Tibial artery (tissue), 4 donors: ENCODE data around the gene KCNQ1.
A peak's percentile ranks its signal among the peaks of the same experiment; 100 is the strongest.

ENCODE experiments used
- DNase-seq, 2 donors: peaks; one replicate each; pipeline ENCODE4 v3.0.0-alpha.2; 2019
- H3K27ac ChIP-seq, 2 donors: fragments of 200-600 bp; sonication (generic) in 1 of 2; 1 replicate in 1 of 2; 2 replicates in 1 of 2; pipeline ENCODE4 v1.5.1; 2018 to 2019; ENCODE audit warnings: mild to moderate bottlenecking in 1 of 2
- H3K27me3 ChIP-seq, 2 donors: fragments of 200-600 bp; sonication (generic) in 1 of 2; one replicate each; pipeline versions ENCODE4 v1.5.1 to v1.6.0; 2016 to 2019
- H3K36me3 ChIP-seq, 3 donors: fragments of 200-600 bp; sonication (generic) in 2 of 3; one replicate each; pipeline ENCODE4 v1.5.1; 2016 to 2019; ENCODE audit warnings: mild to moderate bottlenecking in 2 of 3
- H3K4me1 ChIP-seq, 4 donors: fragments of 200-600 bp; sonication (generic) in 2 of 4; 1 replicate in 3 of 4; 2 replicates in 1 of 4; pipeline ENCODE4 v1.5.1; 2016 to 2019
- H3K4me3 ChIP-seq, 2 donors: fragments of 200-600 bp; sonication (generic) in 1 of 2; 1 replicate in 1 of 2; 2 replicates in 1 of 2; pipeline ENCODE4 v1.5.1; 2018 to 2019; ENCODE audit warnings: mild to moderate bottlenecking in 2 of 2
- H3K9me3 ChIP-seq, 3 donors: fragments of 200-600 bp; sonication (generic) in 1 of 3; one replicate each; pipeline ENCODE4 v1.5.1; 2016 to 2019
- intact Hi-C: fragments of 100-400 bp; cut with DNase I; formaldehyde crosslinking; loops from one replicate; pipeline ENCODE4 v1.15.0; 2023; ENCODE audit warnings: low total_unique reads
- TF ChIP-seq, protein P1 (sequence below), 2 experiments: fragments of 200-600 bp in 1 of 2; fragments of 450-650 bp in 1 of 2; IDR thresholded peaks; one replicate each; pipeline ENCODE4 v1.5.1; 2017 to 2019; ENCODE audit warnings: antibody characterized with exemption in 2 of 2, mild to moderate bottlenecking in 1 of 2, moderate library complexity in 1 of 2

Gene KCNQ1

DNA sequence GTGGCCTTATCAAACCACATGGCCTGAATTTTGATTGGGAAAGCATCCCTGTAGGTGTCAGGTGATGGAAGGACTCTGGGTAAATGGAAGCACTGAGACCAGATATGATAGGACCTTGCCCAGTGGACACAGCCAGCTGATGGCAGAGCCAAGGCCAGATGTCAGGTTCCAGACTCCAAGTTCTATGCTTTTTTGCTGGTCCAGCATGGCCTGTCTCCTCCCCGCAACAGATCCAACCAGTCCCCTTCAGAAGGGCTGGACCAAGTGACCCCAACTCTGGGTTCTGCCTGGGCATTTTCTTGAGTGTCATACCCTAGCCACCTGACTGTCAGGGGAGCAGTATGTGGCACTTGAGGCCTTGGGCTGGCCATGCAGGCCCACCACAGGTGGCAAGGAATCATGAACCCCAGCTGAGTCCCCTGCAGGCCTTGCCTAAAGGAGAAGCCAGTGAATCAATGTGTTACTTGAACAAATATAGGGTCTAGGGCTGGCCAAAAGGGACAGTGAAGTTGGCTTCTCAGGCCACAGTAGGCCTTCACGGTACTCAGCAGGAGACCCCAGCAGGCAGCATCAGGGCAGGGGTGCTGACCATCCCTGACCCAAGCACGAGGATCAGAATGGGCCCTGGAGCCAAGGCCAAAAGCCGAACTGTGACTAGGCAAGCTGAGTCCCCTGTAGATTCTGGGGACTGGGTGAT is 227.9 kb downstream of the KCNQ1 start:
- Histone ChIP-seq H3K27ac (no peak overlapping the region), H3K4me1 (peaks cover 0 to 11% (median 0%) of the 10 kb centered on the region in 4 donors), H3K36me3 (no peaks in the 10 kb centered on the region), H3K27me3 (no peaks in the 10 kb centered on the region), H3K9me3 (no peaks in the 10 kb centered on the region), H3K4me3 (no peak overlapping the region)
- DNase-seq = peak; percentile 7 to 33
- intact Hi-C loops = no loop called here
- TF ChIP-seq, protein P1, sequence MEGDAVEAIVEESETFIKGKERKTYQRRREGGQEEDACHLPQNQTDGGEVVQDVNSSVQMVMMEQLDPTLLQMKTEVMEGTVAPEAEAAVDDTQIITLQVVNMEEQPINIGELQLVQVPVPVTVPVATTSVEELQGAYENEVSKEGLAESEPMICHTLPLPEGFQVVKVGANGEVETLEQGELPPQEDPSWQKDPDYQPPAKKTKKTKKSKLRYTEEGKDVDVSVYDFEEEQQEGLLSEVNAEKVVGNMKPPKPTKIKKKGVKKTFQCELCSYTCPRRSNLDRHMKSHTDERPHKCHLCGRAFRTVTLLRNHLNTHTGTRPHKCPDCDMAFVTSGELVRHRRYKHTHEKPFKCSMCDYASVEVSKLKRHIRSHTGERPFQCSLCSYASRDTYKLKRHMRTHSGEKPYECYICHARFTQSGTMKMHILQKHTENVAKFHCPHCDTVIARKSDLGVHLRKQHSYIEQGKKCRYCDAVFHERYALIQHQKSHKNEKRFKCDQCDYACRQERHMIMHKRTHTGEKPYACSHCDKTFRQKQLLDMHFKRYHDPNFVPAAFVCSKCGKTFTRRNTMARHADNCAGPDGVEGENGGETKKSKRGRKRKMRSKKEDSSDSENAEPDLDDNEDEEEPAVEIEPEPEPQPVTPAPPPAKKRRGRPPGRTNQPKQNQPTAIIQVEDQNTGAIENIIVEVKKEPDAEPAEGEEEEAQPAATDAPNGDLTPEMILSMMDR (IDR thresholded peaks at IDR 0.05) = no peak

DNA sequence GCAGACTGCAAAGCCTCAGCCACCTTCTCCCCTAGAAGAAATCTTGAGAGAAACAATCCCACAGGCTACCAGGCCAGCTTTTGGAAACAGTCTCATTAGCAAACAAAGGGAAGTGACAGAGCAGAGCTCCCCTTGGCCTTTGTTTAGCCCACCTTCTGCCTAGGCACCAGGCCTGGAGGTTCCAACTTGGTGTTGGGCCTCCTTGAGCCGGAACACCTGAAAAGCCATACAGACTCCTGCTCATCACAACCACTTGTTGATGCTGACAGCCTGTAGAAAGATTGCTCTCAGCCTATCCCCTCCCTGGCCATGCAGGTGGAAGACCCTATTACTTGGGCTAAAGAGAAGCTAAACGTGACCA is 228.4 kb downstream of the KCNQ1 start:
- no peaks in the 10 kb centered on the region for H3K27me3 ChIP-seq
- H3K9me3 ChIP-seq = no peaks in the 10 kb centered on the region
- peaks cover 0 to 11% (median 0%) of the 10 kb centered on the region in 4 donors for H3K4me1 ChIP-seq
- no peaks in the 10 kb centered on the region for H3K36me3 ChIP-seq
- H3K27ac ChIP-seq = no peak overlapping the region
- intact Hi-C loops = no loop called here
- DNase-seq = peak in 1 of 2 donors; percentile 10
- H3K4me3 ChIP-seq = no peak overlapping the region
- TF ChIP-seq, protein P1 (IDR thresholded peaks at IDR 0.05) = no peak

DNA sequence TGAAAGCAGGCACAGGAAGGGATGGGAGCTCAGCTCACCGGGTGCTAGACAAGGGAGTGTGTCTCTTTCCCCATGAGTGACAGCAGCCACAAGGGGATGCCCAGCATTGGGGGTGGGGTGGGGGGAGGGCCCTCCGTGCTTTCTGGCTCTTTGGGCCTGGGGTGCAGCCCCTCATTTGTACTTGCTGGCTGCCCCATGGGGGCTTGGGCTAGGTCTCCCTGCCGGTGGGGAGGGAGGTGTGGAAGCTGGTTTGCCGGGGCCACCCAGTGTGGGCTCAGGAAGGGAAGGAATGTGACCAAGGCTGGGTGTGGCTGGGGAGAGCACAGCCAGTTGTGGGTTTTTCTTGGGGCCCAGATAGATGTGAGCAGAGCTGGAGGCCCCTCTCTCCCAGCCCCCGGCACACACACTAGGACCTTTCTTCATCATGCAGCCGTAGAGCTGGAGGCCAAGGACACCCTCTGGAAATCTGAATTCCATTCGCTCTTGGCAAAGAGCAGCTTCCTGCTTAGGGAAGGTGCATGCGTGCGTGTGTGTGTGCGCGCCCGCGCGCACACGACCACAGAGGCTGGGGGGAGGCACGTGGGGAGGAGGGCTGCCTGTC is 229.2 kb downstream of the KCNQ1 start:
- intact Hi-C loops = no loop called here
- peak; percentile 13 to 28 for DNase-seq
- peaks cover 0 to 11% (median 0%) of the 10 kb centered on the region in 4 donors for H3K4me1 ChIP-seq

DNA sequence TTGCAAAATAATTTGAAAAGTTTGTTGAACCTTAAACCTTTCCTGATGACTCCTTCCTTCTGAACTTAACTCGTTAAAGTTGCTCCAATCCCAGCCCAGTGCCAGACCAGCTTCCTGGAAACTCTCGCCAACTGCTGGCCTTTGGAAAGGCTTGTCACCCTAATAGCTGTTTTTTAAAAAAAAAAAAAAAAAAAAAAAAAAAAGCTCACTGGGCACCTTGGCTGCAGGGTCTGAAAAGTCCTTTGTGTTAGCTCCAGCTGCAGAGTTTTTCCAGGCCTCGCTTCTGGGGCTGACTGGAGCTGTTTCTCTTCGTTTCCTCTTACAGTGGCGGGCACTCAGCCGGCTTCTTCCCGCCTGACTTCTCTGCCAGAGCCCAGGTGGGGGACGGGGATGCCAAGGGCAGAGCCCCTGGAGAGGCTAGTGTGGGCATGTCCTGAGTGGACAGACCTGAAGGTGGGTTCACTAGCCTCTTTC is 229.9 kb downstream of the KCNQ1 start:
- Histone ChIP-seq H3K36me3 (no peaks in the 10 kb centered on the region), H3K27ac (no peak overlapping the region), H3K9me3 (no peaks in the 10 kb centered on the region), H3K4me3 (no peak overlapping the region), H3K27me3 (no peaks in the 10 kb centered on the region), H3K4me1 (peaks cover 0 to 11% (median 0%) of the 10 kb centered on the region in 4 donors)
- DNase-seq = peak; percentile 15 to 46
- TF ChIP-seq, protein P1 (IDR thresholded peaks at IDR 0.05) = no peak
- intact Hi-C loops = no loop called here

More for the DNA sequence above, 229.2 kb downstream of the KCNQ1 start:
- H3K36me3 ChIP-seq = no peaks in the 10 kb centered on the region
- H3K9me3 ChIP-seq = no peaks in the 10 kb centered on the region
- H3K4me3 ChIP-seq = no peak overlapping the region
- TF ChIP-seq, protein P1 (IDR thresholded peaks at IDR 0.05) = no peak
- no peak overlapping the region for H3K27ac ChIP-seq
- no peaks in the 10 kb centered on the region for H3K27me3 ChIP-seq

DNA sequence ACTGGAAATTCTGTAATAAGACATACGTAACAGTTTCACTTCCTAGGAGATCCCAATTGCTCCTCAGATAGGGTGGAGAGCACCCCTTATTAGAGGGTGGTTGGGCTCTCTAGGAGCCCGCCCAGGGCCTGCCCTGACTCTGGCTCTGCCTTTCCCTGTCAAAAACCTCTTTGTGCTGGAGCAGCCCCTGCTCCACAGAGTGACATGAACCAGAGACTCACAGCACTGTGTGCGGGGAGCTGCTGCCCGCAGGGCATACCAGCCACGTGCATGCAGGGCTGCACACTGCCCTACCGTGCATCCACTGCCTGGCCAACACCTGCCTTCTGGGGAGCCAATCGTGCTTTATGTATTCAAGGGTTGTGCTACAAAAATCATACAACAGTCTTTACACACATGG is 230.7 kb downstream of the KCNQ1 start:
- TF ChIP-seq, protein P1 (IDR thresholded peaks at IDR 0.05) = no peak
- Histone ChIP-seq H3K27ac (no peak overlapping the region), H3K4me3 (no peak overlapping the region), H3K27me3 (no peaks in the 10 kb centered on the region), H3K9me3 (no peaks in the 10 kb centered on the region), H3K4me1 (peaks cover 0 to 11% (median 0%) of the 10 kb centered on the region in 4 donors), H3K36me3 (no peaks in the 10 kb centered on the region)
- intact Hi-C loops = no loop called here
- peak in 1 of 2 donors; percentile 2 for DNase-seq
